GM13976 (cell line): ENCODE results near the gene NKX2-2.

Experiments
- DNase-seq: peaks from one replicate; pipeline ENCODE4 v3.0.0; 2012; ENCODE audit warnings: low spot score
- in situ Hi-C: fragments of 300-500 bp; cut with MboI; formaldehyde crosslinking; loops from one replicate; pipeline ENCODE4 v1.12.0; 2022; ENCODE audit warnings: low sequenced_read_pairs, mixed read lengths, inconsistent platforms; ENCODE audit not compliant: unreplicated experiment
- TF ChIP-seq, protein P1 (sequence below): IDR thresholded peaks from 2 replicates; pipeline ENCODE4 v1.5.1; 2012; ENCODE audit warnings: borderline replicate concordance, mild to moderate bottlenecking; ENCODE audit not compliant: insufficient read depth; ENCODE audit errors: extremely low read depth, missing control alignments, control extremely low read depth

The NKX2-2 gene

DNA sequence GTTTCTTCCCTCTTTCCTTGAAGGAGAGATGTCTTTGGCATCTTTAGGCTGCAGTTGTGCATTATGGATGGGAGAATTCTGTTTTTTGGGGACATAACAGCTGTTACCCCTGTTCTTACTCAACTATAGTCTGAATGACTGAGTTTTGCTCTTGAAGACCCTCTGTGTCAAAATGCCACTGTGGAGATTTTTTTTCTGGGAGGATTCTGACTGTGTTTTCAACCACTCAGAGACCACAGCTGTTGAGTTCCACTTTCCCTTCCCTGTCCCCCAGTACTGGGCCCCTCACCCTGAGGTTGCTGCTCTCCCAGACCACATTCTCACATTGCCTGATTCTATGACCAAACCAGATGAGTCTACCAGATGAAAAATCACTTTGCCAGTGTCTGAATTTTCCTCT lies 48.1 kb downstream of the NKX2-2 start:
- TF ChIP-seq, protein P1, sequence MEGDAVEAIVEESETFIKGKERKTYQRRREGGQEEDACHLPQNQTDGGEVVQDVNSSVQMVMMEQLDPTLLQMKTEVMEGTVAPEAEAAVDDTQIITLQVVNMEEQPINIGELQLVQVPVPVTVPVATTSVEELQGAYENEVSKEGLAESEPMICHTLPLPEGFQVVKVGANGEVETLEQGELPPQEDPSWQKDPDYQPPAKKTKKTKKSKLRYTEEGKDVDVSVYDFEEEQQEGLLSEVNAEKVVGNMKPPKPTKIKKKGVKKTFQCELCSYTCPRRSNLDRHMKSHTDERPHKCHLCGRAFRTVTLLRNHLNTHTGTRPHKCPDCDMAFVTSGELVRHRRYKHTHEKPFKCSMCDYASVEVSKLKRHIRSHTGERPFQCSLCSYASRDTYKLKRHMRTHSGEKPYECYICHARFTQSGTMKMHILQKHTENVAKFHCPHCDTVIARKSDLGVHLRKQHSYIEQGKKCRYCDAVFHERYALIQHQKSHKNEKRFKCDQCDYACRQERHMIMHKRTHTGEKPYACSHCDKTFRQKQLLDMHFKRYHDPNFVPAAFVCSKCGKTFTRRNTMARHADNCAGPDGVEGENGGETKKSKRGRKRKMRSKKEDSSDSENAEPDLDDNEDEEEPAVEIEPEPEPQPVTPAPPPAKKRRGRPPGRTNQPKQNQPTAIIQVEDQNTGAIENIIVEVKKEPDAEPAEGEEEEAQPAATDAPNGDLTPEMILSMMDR, result no peak
- in situ Hi-C loops, result no loop called here
- no peak for DNase-seq

GRCh38 chr20:21464916-21465315 lies 48.9 kb downstream of the NKX2-2 start:
- TF ChIP-seq, protein P1, result no peak
- in situ Hi-C loops, result no loop called here
- no peak for DNase-seq
